Measurements from ENCODE around the gene FBXO41. TPM values are rescaled to one million over a fixed set of nuclear protein-coding genes. Genes with fewer than 3 reads are reported as not detected.

FBXO41 gene
- total and polyA plus RNA-seq, 10 of the 15 experiments (the other 5 are each of a cell fraction or from before 2014, with no cell fraction given) = 1.9 to 38.9 (median 11.3) TPM

GRCh38 chr2:73257425-73258125 lies 26.7 kb downstream of the FBXO41 start:
- no peaks in the 10 kb centered on the region for H3K4me1 ChIP-seq (ENCODE audit: control insufficient read depth, insufficient read depth, low read length)
- peaks cover 18 to 25% of the 10 kb centered on the region in 2 experiments; a peak in 3 of 4 replicates for H3K36me3 ChIP-seq (ENCODE audit: control insufficient read depth in 2 of 2, insufficient read depth in 2 of 2, low read length in 1 of 2)
- DNase-seq (ENCODE audit: low read depth, low spot score) (no peak), FAIRE-seq (no peak), ATAC-seq (no peak)
- in situ Hi-C loops (cut with MboI) (no loop called here), intact Hi-C loops (cut with micrococcal nuclease; ENCODE audit: unreplicated experiment) (loop anchor here (2.0 kb wide), 1 partner anchor 33 kb away; no protein-coding TSS in a partner anchor)
- no peaks in the 10 kb centered on the region for H3K79me2 ChIP-seq (ENCODE audit: control insufficient read depth, insufficient read depth, low read length)
- ChIA-PET POLR2A (interaction anchor here (0.6 kb wide), 1 partner anchor 17 kb away, joined by 5 read pairs; no protein-coding TSS in a partner anchor), SMC1A (ENCODE audit: uncharacterized antibody, unreplicated experiment) (interaction anchor here (1.2 kb wide), 1 partner anchor 32 kb away, joined by 3 read pairs; no protein-coding TSS in a partner anchor), RAD21 (ENCODE audit: unreplicated experiment) (no interaction called here), CTCF (interaction anchor here (0.9 to 1.8 kb wide), 3 partner anchors 18 to 33 kb away, joined by 3 to 4 read pairs (median 3); no protein-coding TSS in a partner anchor)
- no peak overlapping the region for H2AFZ ChIP-seq (ENCODE audit: control insufficient read depth, low read depth, low read length)
- WGBS (ENCODE audit: insufficient coverage, insufficient replicate concordance, low lambda C conversion rate, missing lambda C conversion rate) = 62% methylated on average over 10 of the region's 10 CpGs
- H4K20me1 ChIP-seq (ENCODE audit: control insufficient read depth, insufficient read depth) = no peaks in the 10 kb centered on the region
- TF ChIP-seq MYC (IDR thresholded peaks at IDR 0.05; ENCODE audit: insufficient read depth, insufficient read length, insufficient replicate concordance, low read length, severe bottlenecking) = no peak
- TF ChIP-seq POLR2A (IDR thresholded peaks at IDR 0.05; ENCODE audit: low read depth, low read length) = peak; percentile 7; the same call in 1 of the 2 replicates
- no peak overlapping the region for H3K27ac ChIP-seq (ENCODE audit: control insufficient read depth, insufficient read depth)
- H3K27me3 ChIP-seq (replicated peaks in 1 of 2; ENCODE audit: control insufficient read depth in 2 of 2, insufficient read depth in 2 of 2, low read length in 1 of 2) = no peaks in the 10 kb centered on the region
- no peak overlapping the region for H3K4me3 ChIP-seq
- H3K9me3 ChIP-seq (replicated peaks; ENCODE audit: control insufficient read depth, insufficient read depth, low read length) = no peaks in the 10 kb centered on the region
- BruUV-seq (replicated peaks) = no TSS peak
- H3K9ac ChIP-seq (ENCODE audit: control insufficient read depth, insufficient read depth, low read length) = no peak overlapping the region
- H3K4me2 ChIP-seq (ENCODE audit: control insufficient read depth, insufficient read depth) = no peak overlapping the region

DNA sequence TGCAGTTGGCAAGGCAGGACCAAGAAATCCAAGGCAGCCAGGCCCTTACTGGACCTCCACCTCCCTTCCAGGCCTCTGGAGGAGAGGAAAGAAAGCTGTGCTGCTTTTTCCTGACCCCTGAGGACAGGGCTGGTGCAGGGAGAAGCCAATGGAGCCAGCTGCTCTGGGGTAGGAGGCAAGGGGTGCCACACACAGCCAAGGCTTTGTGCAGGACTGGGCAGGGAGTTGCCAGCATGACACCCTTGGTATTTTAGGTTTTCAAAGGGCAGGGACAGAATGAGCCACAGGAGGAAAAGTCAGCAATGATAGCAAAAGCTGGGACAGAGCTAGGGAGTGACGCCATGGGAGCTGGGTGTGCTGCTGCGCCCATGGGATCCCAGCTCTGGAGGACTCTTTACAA lies 27.3 kb downstream of the FBXO41 start:
- BruUV-seq (replicated peaks) = no TSS peak
- Histone ChIP-seq H3K4me1 (ENCODE audit: control insufficient read depth, insufficient read depth, low read length) (no peaks in the 10 kb centered on the region), H3K36me3 (ENCODE audit: control insufficient read depth in 2 of 2, insufficient read depth in 2 of 2, low read length in 1 of 2) (peaks cover 18 to 28% of the 10 kb centered on the region in 2 experiments), H3K4me3 (no peak overlapping the region), H2AFZ (ENCODE audit: control insufficient read depth, low read depth, low read length) (no peak overlapping the region), H3K9me3 (replicated peaks; ENCODE audit: control insufficient read depth, insufficient read depth, low read length) (no peaks in the 10 kb centered on the region), H3K79me2 (ENCODE audit: control insufficient read depth, insufficient read depth, low read length) (no peaks in the 10 kb centered on the region), H3K27me3 (replicated peaks in 1 of 2; ENCODE audit: control insufficient read depth in 2 of 2, insufficient read depth in 2 of 2, low read length in 1 of 2) (no peaks in the 10 kb centered on the region), H3K27ac (ENCODE audit: control insufficient read depth, insufficient read depth) (no peak overlapping the region), H4K20me1 (ENCODE audit: control insufficient read depth, insufficient read depth) (no peaks in the 10 kb centered on the region), H3K9ac (ENCODE audit: control insufficient read depth, insufficient read depth, low read length) (no peak overlapping the region), H3K4me2 (ENCODE audit: control insufficient read depth, insufficient read depth) (no peak overlapping the region)
- ChIA-PET SMC1A (ENCODE audit: uncharacterized antibody, unreplicated experiment) (interaction anchor here (1.2 kb wide), 1 partner anchor 33 kb away, joined by 3 read pairs; no protein-coding TSS in a partner anchor), POLR2A (interaction anchor here (0.6 kb wide), 1 partner anchor 653 kb away, joined by 3 read pairs; no protein-coding TSS in a partner anchor), CTCF (interaction anchor here (0.9 to 1.8 kb wide), 2 partner anchors 32 to 34 kb away, joined by 3 to 4 read pairs; no protein-coding TSS in a partner anchor), RAD21 (ENCODE audit: unreplicated experiment) (no interaction called here)
- 88% methylated on average over 2 of the region's 2 CpGs for WGBS (ENCODE audit: insufficient coverage, insufficient replicate concordance, low lambda C conversion rate, missing lambda C conversion rate)
- intact Hi-C loops (cut with micrococcal nuclease; ENCODE audit: unreplicated experiment) (loop anchor here (2.0 kb wide), 1 partner anchor 34 kb away; no protein-coding TSS in a partner anchor), in situ Hi-C loops (cut with MboI) (no loop called here)
- ATAC-seq (no peak), DNase-seq (ENCODE audit: low read depth, low spot score) (no peak), FAIRE-seq (no peak)
- TF ChIP-seq CREM (IDR thresholded peaks at IDR 0.05; ENCODE audit: low read depth) = no peak
- TF ChIP-seq RUNX3 (IDR thresholded peaks at IDR 0.05; ENCODE audit: low read length) = no peak
- TF ChIP-seq CTCF (IDR thresholded peaks at IDR 0.05 in 2 of 3, conservative IDR thresholded peaks at IDR 0.05 in 1 of 3; ENCODE audit: control insufficient read depth in 2 of 3, extremely low read depth in 1 of 3, insufficient read depth in 1 of 3, low read depth in 3 of 3, low read length in 3 of 3) = no peak
- TF ChIP-seq SREBF1 (IDR thresholded peaks at IDR 0.05; ENCODE audit: low read length) = no peak
- TF ChIP-seq ZNF384 (IDR thresholded peaks at IDR 0.05; ENCODE audit: borderline replicate concordance, low read depth, low read length) = no peak
- TF ChIP-seq ZNF207 (IDR thresholded peaks at IDR 0.05; ENCODE audit: borderline replicate concordance) = no peak
- TF ChIP-seq, protein P1, sequence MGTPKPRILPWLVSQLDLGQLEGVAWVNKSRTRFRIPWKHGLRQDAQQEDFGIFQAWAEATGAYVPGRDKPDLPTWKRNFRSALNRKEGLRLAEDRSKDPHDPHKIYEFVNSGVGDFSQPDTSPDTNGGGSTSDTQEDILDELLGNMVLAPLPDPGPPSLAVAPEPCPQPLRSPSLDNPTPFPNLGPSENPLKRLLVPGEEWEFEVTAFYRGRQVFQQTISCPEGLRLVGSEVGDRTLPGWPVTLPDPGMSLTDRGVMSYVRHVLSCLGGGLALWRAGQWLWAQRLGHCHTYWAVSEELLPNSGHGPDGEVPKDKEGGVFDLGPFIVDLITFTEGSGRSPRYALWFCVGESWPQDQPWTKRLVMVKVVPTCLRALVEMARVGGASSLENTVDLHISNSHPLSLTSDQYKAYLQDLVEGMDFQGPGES (IDR thresholded peaks at IDR 0.05) = no peak
- TF ChIP-seq KDM1A (IDR thresholded peaks at IDR 0.05; ENCODE audit: borderline replicate concordance) = no peak
- TF ChIP-seq RELB (IDR thresholded peaks at IDR 0.05; ENCODE audit: low read depth) = no peak
- TF ChIP-seq FOXM1 (IDR thresholded peaks at IDR 0.05; ENCODE audit: low read depth, low read length) = no peak

Measured in GM12878 (cell line).